ENCODE data around the gene MRPS7. TPM values are rescaled to one million over a fixed set of nuclear protein-coding genes. Genes with fewer than 3 reads are reported as not detected.
A peak's percentile ranks its signal among the peaks of the same experiment; 100 is the strongest.

The MRPS7 gene
- total RNA-seq, 2 donors from 2014 or later, result 29.0 to 33.2 TPM

GRCh38 chr17:75301502-75302206, 40.0 kb downstream of the MRPS7 start:
- Histone ChIP-seq H3K4me1 (ENCODE audit: control insufficient read depth in 1 of 2, low read depth in 2 of 2) (no peaks in the 10 kb centered on the region), H3K4me3 (no peak overlapping the region), H3K36me3 (no peaks in the 10 kb centered on the region), H3K27ac (no peak overlapping the region), H3K9me3 (no peaks in the 10 kb centered on the region), H3K27me3 (replicated peaks; ENCODE audit: insufficient read depth) (no peaks in the 10 kb centered on the region)
- ATAC-seq (ENCODE audit: insufficient number of reproducible peaks, low FRiP score, low read depth) (no peak), DNase-seq (ENCODE audit: low spot score) (no peak)
- TF ChIP-seq CTCF (IDR thresholded peaks at IDR 0.05), result no peak

- Histone ChIP-seq H3K9me3 (no peaks in the 10 kb centered on the region), H3K4me3 (no peak overlapping the region), H3K36me3 (no peaks in the 10 kb centered on the region), H3K27me3 (replicated peaks; ENCODE audit: insufficient read depth) (no peaks in the 10 kb centered on the region), H3K27ac (peak overlapping the region in 1 of 2 donors; percentile 13), H3K4me1 (ENCODE audit: control insufficient read depth in 1 of 2, low read depth in 2 of 2) (no peaks in the 10 kb centered on the region)
- TF ChIP-seq CTCF (IDR thresholded peaks at IDR 0.05), result no peak
- no peak for DNase-seq (ENCODE audit: low spot score)
- ATAC-seq (ENCODE audit: insufficient number of reproducible peaks, low FRiP score, low read depth), result no peak
Observed at GRCh38 chr17:75307957-75308731, 46.5 kb downstream of the MRPS7 start.

- TF ChIP-seq CTCF (IDR thresholded peaks at IDR 0.05), result no peak
- Histone ChIP-seq H3K36me3 (no peaks in the 10 kb centered on the region), H3K4me3 (no peak overlapping the region), H3K27ac (peak overlapping the region in 1 of 2 donors; percentile 13), H3K9me3 (no peaks in the 10 kb centered on the region), H3K27me3 (replicated peaks; ENCODE audit: insufficient read depth) (no peaks in the 10 kb centered on the region), H3K4me1 (ENCODE audit: control insufficient read depth in 1 of 2, low read depth in 2 of 2) (no peaks in the 10 kb centered on the region)
- ATAC-seq (ENCODE audit: insufficient number of reproducible peaks, low FRiP score, low read depth) (peak; percentile 39), DNase-seq (ENCODE audit: low spot score) (no peak)
Observed at GRCh38 chr17:75308732-75309629, 47.3 kb downstream of the MRPS7 start.

- ATAC-seq (ENCODE audit: insufficient number of reproducible peaks, low FRiP score, low read depth), result no peak
Observed at GRCh38 chr17:75313941-75314551, 52.4 kb downstream of the MRPS7 start.

More at GRCh38 chr17:75313941-75314551, 52.4 kb downstream of the MRPS7 start:
- no peaks in the 10 kb centered on the region for H3K4me1 ChIP-seq (ENCODE audit: control insufficient read depth in 1 of 2, low read depth in 2 of 2)
- DNase-seq (ENCODE audit: low spot score), result no peak
- peak overlapping the region in 1 of 2 donors; percentile 35 for H3K27ac ChIP-seq
- no peaks in the 10 kb centered on the region for H3K27me3 ChIP-seq (replicated peaks; ENCODE audit: insufficient read depth)
- H3K4me3 ChIP-seq, result no peak overlapping the region
- H3K36me3 ChIP-seq, result peaks cover 17% of the 10 kb centered on the region
- TF ChIP-seq CTCF (IDR thresholded peaks at IDR 0.05), result no peak
- no peaks in the 10 kb centered on the region for H3K9me3 ChIP-seq

Data from thoracic aorta (tissue), 2 donors.